GM21737 (cell line): ENCODE measurements around the gene PIGQ.

Experiments
- ATAC-seq: cut with Tn5 transposase; IDR thresholded peaks from one replicate; pipeline ENCODE4 v1.9.1; 2021; ENCODE audit warnings: mild to moderate bottlenecking, moderate library complexity; ENCODE audit not compliant: unreplicated experiment

Gene PIGQ

DNA sequence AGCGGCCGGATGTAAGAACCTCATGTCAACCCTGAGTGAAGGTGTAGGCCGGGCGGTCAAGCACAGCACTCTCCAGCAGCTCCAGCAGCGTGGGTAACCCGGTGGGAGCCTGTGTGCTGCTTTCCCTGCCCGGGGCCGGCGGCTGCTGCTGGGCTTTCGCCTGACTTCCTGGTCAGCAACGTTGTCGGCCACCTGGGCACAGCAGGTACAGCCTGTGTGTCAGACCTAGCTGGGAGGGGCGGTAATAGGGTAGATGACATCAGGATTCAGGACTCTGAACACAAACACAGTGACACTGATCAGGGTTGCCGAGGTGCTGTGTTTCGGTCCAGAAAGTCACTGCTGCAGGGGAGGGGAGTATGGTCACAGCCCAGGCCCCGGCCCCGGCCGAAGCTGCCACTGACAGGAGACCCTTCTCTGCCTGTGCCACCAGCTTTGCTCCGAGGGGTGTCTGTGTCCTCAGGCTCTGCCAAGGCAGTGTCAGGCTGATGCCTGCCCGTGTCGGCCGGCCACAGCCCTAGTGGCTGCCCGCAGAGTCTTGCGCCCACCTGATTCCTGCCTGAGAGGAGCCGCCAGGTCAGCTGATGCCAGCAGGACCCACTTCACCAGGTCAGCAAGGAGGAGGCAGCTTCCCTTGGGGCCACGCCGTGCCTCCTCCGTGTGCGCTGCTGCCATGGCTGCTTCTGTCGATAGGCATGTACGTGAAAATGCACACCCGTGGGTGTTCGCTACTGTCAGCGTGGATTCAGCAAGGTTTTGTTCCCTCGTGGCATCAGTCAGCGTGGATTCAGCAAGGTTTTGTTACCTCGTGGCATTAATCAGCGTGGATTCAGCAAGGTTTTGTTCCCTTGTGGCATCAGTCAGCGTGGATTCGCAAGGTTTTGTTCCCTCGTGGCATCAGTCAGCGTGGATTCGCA, 29.3 kb downstream of the PIGQ start:
- ATAC-seq = no peak

DNA sequence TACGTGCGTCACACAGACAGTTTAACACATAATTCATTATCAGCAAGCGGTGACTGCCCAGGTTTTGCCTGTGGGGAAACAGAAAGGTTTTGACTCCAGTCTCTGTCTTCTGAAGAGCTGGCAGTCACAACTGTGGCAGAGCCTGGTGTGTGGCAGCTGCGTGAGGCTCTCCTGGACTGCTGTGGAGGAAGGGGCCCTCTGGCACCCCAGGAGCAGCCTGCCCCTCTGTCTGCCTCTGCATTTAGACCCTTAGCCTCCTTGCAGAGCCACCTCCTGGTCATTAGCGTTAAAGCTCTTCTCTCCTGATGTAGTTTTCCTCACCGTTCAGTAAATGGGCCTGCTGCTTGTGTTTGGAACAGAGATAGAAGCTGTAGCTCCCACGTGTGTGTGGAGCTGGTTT, 31.0 kb downstream of the PIGQ start:
- ATAC-seq = no peak

DNA sequence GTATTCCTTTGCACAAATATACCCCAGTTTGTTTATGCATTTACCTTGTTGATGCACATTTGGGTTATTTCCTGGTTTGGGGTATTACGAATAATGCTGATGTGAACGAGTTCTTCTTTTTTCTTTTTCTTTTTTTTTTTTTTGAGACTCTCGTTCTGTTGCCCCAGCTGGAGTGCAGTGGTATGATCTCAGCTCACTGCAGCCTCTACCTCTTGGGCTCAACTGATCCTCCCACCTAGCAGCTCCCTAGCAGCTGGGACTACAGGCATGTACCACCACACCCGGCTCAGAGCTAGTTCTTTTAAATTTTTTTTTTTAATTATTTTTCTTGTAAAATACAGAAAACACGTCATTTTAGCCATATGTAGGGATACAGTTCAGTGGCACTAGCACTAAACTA, 34.2 kb downstream of the PIGQ start:
- no peak for ATAC-seq

DNA sequence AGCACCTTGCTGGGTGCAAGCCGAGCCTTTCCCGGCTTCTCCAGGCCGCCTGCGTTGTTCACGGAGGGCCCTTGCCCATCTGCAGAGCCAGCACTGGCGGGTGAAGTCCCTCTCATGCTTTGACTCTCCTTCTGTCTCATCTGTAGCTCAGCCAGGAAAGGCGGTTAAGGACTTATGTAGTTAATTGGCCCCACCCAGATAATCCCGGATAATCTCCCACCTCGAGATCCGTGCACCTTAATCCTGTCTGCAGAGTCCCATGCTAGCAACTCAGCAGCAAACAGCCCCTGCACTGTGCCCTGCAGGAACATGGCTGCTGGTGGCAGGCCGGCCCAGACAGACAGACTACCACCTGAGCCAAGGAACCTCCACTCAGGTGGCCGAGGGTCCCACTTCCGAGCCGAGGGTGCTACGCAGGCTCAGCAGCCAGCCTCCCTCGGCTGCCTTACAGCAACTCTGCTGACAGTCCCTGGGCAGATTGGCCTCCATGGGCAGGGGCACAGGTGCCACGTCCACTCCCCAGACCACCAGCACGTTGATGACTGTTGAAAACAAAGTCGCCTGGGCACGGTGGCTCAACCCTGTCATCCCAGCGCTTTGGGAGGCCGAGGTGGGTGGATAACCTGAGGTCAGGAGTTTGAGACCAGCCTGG, 37.0 kb downstream of the PIGQ start:
- no peak for ATAC-seq

DNA sequence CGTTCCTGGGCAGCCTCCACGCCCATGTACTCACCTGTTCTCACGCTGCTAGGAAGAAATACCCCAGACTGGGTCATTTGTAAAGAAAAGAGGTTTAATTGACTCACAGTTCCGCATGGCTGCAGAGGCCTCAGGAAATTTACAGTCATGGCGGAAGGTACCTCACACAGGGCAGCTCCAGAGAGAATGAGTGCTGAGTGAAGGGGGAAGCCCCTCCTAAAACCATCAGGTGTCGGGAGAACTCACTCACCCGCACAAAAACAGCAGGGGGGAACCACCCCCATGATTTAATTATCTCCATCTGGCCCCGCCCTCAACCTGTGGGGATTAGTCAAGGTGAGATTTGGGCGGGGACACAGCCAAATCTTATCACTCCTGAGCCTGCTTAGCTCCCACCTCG, 38.3 kb downstream of the PIGQ start:
- no peak for ATAC-seq

DNA sequence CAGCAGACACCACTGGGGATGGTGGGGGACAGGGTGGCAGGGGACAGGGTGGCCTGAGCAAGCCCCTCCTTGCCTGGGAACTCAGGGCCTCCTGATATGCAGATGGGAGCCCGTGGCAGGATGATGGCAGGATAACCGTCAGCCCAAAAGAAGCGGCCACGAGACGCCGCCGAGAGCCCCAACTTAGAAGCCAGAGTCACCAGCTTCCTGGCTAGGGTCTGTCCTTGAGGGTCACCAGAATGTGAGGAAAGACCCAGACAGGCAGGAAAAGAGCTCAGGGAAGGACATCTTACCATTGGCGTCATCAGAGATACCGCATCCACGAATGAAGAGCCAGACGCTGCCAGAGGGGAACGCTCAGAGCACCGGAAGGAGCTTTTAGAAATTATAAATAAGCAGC, 39.5 kb downstream of the PIGQ start:
- no peak for ATAC-seq

DNA sequence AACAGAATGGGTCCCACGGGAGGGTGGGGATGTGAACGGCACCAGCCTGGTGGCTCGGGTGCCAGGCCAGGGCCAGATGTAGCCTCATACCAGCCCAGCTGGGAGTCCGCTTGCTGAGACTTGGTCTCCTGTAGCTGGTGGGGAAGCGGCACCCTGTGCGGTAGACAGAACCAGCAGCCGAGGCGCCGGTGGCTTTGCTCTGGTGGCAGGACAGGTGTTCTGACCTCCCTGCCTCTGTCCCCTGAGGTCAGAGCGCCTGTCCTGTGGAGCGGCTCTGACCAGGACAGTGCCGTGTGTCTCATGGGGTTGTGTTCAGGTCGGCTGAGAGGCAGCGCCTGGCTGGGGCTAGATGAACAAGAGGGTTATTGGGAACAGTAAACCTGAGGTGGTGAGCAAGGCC, 40.2 kb downstream of the PIGQ start:
- ATAC-seq = no peak

DNA sequence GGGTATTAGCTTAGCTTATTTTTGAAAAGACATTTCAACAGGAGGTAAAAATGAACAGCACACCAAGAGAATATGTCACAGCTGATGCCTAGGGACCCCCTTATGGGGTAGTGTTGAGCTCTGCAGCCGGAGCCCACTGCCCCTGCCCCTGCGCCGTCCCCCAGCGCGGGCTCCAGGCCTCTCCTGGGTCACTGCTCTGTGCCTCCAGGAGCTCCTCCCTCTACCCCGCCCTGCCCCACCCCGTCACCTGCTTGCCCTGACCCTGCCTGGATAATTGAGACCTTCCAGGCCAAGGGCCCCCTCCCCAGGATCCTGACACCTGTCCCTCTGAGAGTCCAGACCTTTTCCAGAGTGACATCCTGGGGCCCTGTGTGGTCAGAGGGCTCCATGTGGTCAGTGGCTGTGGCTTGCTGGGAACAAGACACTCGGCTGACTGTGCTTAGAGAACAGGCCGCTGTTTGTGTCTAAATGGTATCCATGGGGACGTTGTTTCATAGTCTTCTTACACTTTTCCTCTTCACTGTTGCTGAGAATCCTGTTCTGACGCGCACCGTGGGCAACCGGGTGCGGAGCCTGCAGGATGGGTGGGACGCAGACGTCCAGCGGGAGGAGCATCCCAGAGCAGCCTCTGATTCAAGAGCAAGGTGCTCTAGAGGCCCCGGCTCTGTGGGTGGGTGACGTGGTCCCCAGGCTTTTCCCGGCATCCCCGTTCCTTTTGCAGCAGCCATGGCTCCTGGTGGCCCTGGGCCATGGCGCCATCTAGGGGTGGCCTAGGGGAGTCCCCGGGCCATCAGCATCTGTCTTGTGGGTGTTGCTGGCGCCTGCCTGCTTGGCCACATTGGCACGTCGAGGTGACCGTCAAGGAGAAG, 41.0 kb downstream of the PIGQ start:
- ATAC-seq = no peak

DNA sequence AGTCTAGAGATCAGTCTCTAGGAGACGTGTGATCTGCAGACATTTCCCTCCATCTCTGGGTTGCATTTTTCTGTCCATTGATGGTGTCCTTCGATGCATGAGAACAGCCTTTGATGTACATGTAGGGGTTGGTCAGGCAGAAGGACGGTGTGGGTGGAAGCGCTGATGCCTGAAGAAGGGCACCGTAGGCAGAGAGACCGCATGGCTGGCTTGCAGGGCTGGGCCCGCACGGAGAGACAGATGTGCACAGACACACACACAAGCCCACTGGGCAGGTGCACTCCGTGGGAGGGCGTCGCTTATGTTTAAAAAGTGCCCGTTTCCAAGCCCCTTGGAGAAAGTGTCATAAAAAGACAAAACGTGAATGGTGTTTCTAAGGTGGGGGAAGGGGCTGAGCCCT, 45.4 kb downstream of the PIGQ start:
- no peak for ATAC-seq

DNA sequence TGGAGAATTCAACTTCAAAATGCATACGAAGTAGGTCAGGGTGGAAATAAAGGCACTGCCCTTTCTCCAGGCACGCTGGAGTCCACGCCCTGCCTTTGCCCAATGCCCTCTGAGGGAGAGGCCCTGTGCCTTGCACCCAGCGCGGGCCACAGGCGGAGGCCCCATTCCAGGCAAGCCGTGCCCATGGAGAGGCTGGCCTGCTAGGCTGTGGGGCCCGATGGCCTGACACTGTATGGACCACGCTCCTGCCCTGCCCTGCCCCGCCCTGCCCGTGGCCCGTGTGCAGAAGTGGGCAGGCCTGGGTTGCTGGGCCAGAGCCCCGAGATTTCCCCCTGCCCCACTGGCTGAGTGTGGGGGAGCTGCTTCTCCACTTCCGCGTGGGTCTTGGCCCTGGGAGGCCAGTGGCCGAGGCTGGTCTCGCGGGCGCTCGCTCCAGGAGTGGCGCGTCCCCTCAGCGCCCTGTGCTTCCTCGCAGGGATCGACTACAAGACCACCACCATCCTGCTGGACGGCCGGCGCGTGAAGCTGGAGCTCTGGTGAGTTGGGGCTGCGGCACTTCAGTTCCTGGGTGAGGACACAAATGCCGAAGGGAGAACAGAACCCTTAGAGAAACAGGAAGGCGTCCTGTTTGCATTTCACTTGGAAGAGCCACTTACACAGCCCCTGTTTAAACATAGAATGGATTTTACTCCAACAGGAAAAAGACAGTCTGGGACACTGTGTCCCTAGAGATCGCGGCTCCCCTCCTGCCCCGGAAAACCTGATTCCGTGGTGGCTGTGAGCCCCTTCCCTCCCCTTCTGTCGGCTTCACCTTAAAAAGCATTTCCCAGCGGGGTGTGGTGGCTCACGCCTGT, 47.2 kb downstream of the PIGQ start:
- ATAC-seq = no peak

DNA sequence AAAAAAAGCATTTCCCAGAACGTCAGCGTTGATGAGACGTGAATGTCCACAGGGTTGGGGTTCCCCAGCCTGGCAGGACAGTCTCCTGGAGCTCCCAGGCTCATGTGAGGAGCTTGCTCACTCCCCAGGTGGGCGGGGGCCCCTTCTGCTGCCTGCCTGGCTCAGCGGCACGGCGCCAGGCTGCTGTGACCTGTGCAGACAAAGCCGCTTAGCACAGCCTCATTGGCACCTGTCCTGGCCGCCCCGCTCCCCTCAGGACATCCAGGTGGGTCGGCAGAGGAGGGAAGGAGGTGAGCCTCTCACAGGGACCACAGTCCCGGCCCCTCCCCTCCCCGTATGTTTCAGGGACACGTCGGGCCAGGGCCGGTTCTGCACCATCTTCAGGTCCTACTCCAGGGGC, 48.1 kb downstream of the PIGQ start:
- no peak for ATAC-seq

DNA sequence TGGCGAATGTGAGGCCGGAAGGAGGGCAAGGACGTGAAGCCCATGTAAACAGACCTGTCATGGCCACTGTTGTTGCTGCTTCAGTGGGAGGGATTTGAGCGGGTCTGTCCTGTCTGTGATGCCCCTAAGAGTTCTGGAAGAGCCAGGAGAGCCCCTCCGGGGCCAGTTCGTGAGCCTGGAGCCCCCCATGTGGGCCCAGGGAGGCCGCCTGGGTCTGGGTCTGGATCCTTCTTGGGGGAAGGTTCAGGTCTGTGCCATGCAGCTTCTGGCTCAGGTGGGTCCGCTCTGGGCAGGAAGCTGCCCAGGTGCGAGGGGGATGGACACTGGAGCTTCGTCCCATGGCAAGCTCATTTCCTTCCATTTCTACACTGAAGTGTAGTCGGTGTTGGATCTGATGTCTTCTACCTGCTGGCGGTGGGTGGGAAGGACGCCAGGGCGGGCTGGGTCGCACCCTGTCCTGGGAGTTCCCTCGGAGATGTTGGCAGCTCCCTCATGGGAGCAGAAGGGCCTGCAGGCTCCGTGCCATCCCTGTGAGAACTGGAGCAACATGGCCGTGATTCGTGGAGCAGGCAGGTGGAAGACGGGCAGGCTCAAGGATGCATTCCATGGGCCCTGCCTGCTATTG, 49.8 kb downstream of the PIGQ start:
- ATAC-seq = no peak

DNA sequence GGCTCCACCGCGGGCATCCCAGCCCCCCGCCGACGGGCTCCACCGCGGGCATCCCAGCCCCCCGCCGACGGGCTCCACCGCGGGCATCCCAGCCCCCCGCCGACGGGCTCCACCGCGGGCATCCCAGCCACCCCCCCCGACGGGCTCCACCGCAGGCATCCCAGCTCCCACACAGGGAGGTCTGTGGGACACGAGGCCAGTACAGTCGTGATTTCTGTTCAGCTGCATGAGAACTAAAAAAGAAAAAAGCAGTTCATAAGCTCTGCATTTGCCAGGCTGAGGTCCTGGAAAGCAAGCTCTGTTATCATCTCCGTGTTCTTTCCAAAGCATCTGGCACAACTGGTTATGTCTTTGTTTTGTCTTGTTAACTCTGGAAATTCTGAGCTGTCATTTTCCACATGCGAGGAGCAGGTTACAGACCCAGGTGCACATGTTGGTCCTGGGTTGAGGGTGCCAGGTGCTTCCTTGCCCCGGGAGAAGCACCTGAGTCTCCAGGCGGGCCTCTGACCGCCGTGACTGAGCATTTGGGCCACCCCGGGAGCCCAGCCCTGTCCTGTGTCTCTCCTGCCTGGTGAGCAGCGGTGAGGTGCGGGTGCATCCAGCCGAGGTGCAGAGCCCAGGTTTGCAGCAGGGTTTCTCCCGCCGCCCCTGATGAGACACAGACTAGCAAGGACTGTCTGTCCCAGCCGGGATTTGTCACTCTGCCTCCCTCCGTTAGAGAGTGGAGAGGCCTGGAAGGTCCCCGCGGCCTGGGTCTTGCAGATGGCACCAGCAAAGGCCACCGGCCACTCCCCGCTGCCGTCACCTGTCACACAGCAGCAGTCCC, 51.1 kb downstream of the PIGQ start:
- no peak for ATAC-seq

DNA sequence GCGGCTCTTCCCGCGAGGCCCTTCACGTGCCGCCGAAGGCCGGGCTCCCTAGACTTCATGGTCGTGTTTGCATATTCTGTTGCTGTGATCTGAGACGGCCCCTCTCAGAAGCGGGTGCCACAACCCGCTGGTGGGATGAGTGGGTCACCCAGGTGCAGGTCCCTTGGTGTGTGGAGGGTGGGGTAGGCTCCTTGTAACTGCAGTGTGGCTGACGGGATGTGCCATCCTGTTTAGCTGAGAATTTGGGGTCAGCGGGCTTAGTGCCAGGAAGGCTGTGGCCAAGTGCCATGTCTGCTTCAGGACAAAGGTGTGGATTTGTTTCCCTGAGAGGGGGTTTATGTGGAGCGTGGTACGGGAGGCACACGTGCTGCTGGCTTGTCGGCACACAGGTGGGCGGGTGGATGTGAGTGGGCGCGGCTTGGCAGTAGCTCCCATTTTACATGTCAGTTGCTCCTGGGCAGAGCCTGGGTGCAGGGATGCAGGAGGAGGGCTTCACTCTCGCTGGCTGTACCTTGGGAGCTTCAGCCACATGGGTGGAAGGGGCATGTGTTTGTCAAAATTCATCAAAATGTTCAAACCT, 51.8 kb downstream of the PIGQ start:
- ATAC-seq = no peak

DNA sequence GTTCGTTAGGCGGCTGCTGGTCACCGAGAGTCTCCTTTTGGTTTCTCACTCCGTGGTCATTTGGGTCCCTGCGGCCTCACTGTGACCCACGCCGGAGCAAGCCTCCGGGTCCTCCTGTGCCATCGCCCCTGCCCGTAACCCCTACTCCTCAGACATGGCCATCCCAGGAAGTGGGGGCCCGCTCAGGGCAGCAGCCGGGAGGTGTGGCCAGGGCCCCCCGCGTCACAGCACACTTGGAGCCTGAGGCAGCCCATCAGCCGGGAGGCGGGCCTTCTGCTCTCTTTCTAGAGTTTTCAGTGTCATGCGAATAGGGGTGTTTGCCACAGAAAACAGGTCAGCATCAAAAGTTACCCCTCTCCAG, 53.1 kb downstream of the PIGQ start:
- ATAC-seq = no peak

DNA sequence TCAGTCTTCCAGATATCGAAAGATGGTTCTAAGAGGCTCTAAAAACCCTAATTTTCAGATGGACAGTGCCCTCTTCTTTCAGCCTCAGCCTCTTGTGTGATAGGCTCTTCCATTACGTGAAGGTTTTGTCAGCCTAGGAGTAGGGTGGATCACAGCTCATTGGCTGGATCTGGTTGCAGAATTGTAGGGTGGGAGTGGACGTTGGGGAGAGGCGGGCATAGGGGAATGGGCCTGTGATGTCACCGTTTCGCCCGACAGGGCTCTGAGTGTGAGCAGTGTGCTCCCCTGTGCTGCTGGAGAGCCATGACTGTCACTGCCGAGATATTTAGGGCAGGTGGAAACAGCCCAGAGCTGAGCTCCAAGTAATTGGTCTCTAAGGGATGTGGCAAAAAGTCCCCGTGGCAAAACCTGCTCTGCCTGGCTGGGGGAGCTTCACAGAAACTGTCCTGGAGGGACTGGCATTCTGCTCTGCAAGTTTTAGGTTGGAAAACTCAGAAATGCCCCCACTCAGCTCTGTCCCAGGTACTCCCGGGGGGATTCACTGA, 54.8 kb downstream of the PIGQ start:
- no peak for ATAC-seq

DNA sequence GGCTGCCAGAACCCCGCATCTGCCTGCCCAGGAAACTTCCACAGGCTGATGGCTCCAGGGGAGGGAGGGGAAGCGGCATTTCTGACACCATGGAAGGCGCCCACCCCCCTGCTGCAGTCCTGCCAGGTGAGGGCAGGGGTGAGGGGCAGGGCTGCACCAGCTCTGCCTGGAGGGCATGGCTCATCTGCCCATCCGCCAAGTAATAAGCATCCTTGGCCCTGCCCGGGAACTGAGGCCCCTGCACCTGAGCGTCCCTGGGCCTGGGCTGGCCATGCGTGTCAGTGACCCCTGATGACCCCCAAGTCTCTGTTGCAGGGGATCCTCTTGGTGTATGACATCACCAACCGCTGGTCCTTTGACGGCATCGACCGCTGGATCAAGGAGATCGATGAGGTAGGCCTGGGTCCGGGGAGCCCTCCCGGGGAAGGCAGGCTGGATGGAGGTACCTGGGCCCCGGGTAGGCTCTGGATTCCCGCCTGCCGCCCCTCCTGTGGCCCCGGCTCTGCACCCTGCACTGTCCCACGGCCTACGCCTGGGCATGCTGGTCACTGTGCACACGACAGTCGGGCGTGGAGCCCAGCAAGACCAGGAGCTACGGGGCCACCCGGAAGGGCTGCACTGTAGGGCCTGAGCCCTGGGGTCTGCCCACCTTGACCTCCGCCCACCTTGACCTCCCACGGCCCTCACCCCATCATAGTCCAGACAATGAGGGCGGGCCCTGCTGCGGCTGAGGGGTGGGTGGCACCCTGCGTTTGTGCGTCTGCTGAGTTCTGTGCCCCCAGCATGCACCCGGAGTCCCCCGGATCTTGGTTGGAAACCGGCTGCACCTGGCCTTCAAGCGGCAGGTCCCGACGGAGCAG, 55.6 kb downstream of the PIGQ start:
- no peak for ATAC-seq
